OCI-LY7 (cell line): ENCODE results near the gene TBRG4. TPM values are rescaled to one million over a fixed set of nuclear protein-coding genes. Genes with fewer than 3 reads are reported as not detected.

Experiments
- BruUV-seq: library from RNA; stranded (reverse); fragments of 400-500 nt; replicated peaks from 2 replicates; lab custom pipeline; 2021; lab: Mats Ljungman, UMichigan
- CTCF ChIA-PET: fragments of 300-600 bp; sonication (Branson Sonifier 250); formaldehyde crosslinking; loops from one replicate; lab custom pipeline; 2022; ENCODE audit warnings: antibody characterized with exemption; ENCODE audit not compliant: unreplicated experiment; lab: Charles Lee
- POLR2A ChIA-PET: fragments of 300-600 bp; sonication (Branson Sonifier 250); formaldehyde crosslinking; loops from one replicate; lab custom pipeline; 2022; ENCODE audit warnings: antibody characterized with exemption; lab: Charles Lee
- DNase-seq: peaks from one replicate; pipeline ENCODE4 v3.0.0-alpha.2; 2015; ENCODE audit warnings: low spot score
- H2AFZ ChIP-seq: fragments of 200-600 bp; sonication (generic), shearing (Covaris generic); 2 replicates; pipeline ENCODE4 v1.6.1; 2014; ENCODE audit warnings: mild to moderate bottlenecking, antibody characterized with exemption, low read length, moderate library complexity
- H3K27ac ChIP-seq: fragments of 200-600 bp; sonication (generic); 2 replicates; pipeline ENCODE4 v1.5.1; 2014; ENCODE audit warnings: mixed run types, low read depth, mild to moderate bottlenecking, moderate library complexity, low read length, inconsistent platforms; ENCODE audit not compliant: poor library complexity, severe bottlenecking
- H3K36me3 ChIP-seq: fragments of 200-600 bp; sonication (generic); 2 replicates; pipeline ENCODE4 v1.6.1; 2014; ENCODE audit warnings: mild to moderate bottlenecking, antibody characterized with exemption, low read length, moderate library complexity, mixed read lengths; ENCODE audit not compliant: insufficient read depth
- H3K4me1 ChIP-seq: fragments of 200-600 bp; sonication (generic); 2 replicates; pipeline ENCODE4 v1.5.1; 2014; ENCODE audit warnings: mild to moderate bottlenecking, low read length; ENCODE audit not compliant: insufficient read depth, poor library complexity, severe bottlenecking
- H3K4me2 ChIP-seq: fragments of 200-600 bp; sonication (generic); 2 replicates; pipeline ENCODE4 v1.6.1; 2014; ENCODE audit warnings: mild to moderate bottlenecking, low read length
- H3K4me3 ChIP-seq: fragments of 200-600 bp; sonication (generic); 2 replicates; pipeline ENCODE4 v1.5.1; 2014; ENCODE audit warnings: mild to moderate bottlenecking, low read depth, low read length; ENCODE audit not compliant: poor library complexity, severe bottlenecking
- H3K79me2 ChIP-seq: fragments of 200-600 bp; sonication (generic); 2 replicates; pipeline ENCODE4 v1.6.1; 2016; ENCODE audit warnings: low read depth, mild to moderate bottlenecking, low read length, moderate library complexity, mixed read lengths; ENCODE audit not compliant: insufficient read depth
- H3K9me2 ChIP-seq: fragments of 200-600 bp; sonication (generic); 2 replicates; pipeline ENCODE4 v1.6.1; 2016; ENCODE audit warnings: mild to moderate bottlenecking, low read length, mixed read lengths; ENCODE audit not compliant: insufficient read depth
- H3K9me3 ChIP-seq: fragments of 200-600 bp; sonication (generic); 2 replicates; pipeline ENCODE4 v1.6.1; 2014; ENCODE audit warnings: mild to moderate bottlenecking, mixed run types, low read length, mixed read lengths
- H4K20me1 ChIP-seq: fragments of 200-600 bp; sonication (generic); 2 replicates; pipeline ENCODE4 v1.6.1; 2014; ENCODE audit warnings: mild to moderate bottlenecking, antibody characterized with exemption, low read length, moderate library complexity, mixed read lengths; ENCODE audit not compliant: insufficient read depth
- CTCF ChIP-seq: fragments of 200-600 bp; sonication (generic); conservative IDR thresholded peaks from 2 replicates; pipeline ENCODE4 v1.5.1; 2014; ENCODE audit warnings: mild to moderate bottlenecking, antibody characterized with exemption, low read length, moderate library complexity, mixed read lengths
- EZH2phosphoT487 ChIP-seq: fragments of 200-600 bp; sonication (generic); IDR thresholded peaks from 2 replicates; pipeline ENCODE4 v1.6.1; 2018; ENCODE audit warnings: low read depth, borderline replicate concordance, mild to moderate bottlenecking, mixed run types, antibody characterized with exemption, low read length, moderate library complexity, mixed read lengths
- intact Hi-C: fragments of 100-400 bp; cut with micrococcal nuclease; formaldehyde crosslinking; loops from one replicate; pipeline ENCODE4 v1.10.0; 2022; ENCODE audit not compliant: unreplicated experiment
- total RNA-seq, 2 experiments: library from RNA; depleted of rRNA in 1 of 2; stranded (reverse); fragments of >200 nt in 1 of 2; shearing (Covaris generic) in 1 of 2; gene quantifications; 2 replicates each; pipeline ENCODE4 v1.2.3, GENCODE V29; 2014 to 2022

The TBRG4 gene
- total RNA-seq, 2 experiments from 2014 or later = 113 to 141 TPM

DNA sequence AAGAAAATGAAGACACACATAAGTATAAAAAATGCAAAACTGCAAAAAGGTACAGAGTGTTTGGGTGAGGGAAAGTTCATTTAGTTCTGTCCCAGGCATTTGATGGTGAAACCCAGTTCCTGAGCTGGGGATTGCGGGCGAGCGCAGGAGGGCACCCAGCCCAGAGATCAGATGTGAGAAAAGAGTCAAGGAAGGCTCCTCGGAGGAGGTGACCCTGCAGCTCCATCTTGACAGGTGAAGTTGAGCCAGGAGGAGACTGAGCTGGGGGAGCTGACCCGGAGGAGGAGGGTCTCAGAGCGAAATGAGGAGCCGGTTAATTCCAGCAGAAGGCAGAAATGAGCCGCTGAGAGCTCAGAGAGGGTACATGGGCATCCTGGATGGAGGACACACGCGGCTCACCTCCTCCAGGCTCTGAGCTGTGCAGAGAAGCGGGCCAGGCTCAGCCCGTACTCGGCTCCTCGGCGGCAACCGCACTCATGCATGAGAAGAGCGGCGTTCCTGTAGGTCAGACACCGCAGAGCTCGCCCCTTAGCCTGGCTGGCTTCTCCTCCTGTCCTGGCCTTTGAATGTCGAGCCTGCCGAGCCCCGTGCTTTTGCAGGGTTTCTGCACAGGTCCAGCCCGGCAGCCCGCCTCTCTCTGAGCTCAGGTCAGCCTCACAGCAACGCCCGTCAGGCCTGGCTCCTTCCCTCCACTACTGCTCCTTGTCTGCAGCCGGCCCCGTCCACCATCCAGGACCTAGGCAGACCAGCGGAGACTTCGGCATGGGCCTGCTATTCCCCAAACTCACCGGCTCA, 36.6 kb upstream of the TBRG4 start:
- Histone ChIP-seq H3K4me3 (no peak overlapping the region), H3K9me3 (no peaks in the 10 kb centered on the region), H2AFZ (no peak overlapping the region), H3K79me2 (no peaks in the 10 kb centered on the region), H3K9me2 (no peaks in the 10 kb centered on the region), H4K20me1 (no peaks in the 10 kb centered on the region), H3K27ac (no peak overlapping the region), H3K4me2 (no peak overlapping the region), H3K4me1 (peaks cover under 1% of the 10 kb centered on the region), H3K36me3 (no peaks in the 10 kb centered on the region)
- no peak for TF ChIP-seq EZH2phosphoT487
- no peak for TF ChIP-seq CTCF
- DNase-seq = no peak
- POLR2A ChIA-PET = no interaction called here
- BruUV-seq = no TSS peak
- CTCF ChIA-PET = no interaction called here
- intact Hi-C loops = no loop called here

GRCh38 chr7:45146531-45147379, 35.3 kb upstream of the TBRG4 start:
- Histone ChIP-seq H3K79me2 (no peaks in the 10 kb centered on the region), H3K9me2 (no peaks in the 10 kb centered on the region), H3K4me1 (no peaks in the 10 kb centered on the region), H3K36me3 (no peaks in the 10 kb centered on the region), H3K27ac (no peak overlapping the region), H3K4me2 (no peak overlapping the region), H4K20me1 (no peaks in the 10 kb centered on the region), H3K4me3 (no peak overlapping the region), H2AFZ (no peak overlapping the region), H3K9me3 (no peaks in the 10 kb centered on the region)
- ChIA-PET POLR2A (interaction anchor here (0.6 kb wide), 2 partner anchors 37 to 221 kb away, joined by 3 read pairs; no protein-coding TSS in a partner anchor), CTCF (no interaction called here)
- intact Hi-C loops = no loop called here
- TF ChIP-seq CTCF (no peak), EZH2phosphoT487 (no peak)
- no peak for DNase-seq
- no TSS peak for BruUV-seq
